Upper lobe of left lung (tissue), 4 donors: ENCODE results near the gene LONP2.

Source experiments
- EP300 ChIP-seq, 4 donors: sonication (generic); formaldehyde crosslinking; IDR thresholded peaks; one replicate each; pipeline ENCODE4 v1.5.1; 2017; ENCODE audit warnings: antibody characterized with exemption in 4 of 4, control low read depth in 2 of 4
- POLR2A ChIP-seq, 4 donors: fragments of 450-650 bp; IDR thresholded peaks; one replicate each; pipeline ENCODE4 v1.5.1; 2016 to 2017; ENCODE audit warnings: antibody characterized with exemption in 4 of 4, mild to moderate bottlenecking in 2 of 4
- POLR2AphosphoS5 ChIP-seq, 2 donors: sonication (generic); formaldehyde crosslinking; IDR thresholded peaks; one replicate each; pipeline ENCODE4 v1.5.1; 2017; ENCODE audit warnings: antibody characterized with exemption in 2 of 2
- TF ChIP-seq, protein P1 (sequence below), 6 experiments: fragments of 450-650 bp in 4 of 6; fragments of 200-600 bp in 2 of 6; sonication (generic) in 2 of 6; IDR thresholded peaks; one replicate each; pipeline ENCODE4 v1.5.1; 2016 to 2019; ENCODE audit warnings: antibody characterized with exemption in 6 of 6

DNA sequence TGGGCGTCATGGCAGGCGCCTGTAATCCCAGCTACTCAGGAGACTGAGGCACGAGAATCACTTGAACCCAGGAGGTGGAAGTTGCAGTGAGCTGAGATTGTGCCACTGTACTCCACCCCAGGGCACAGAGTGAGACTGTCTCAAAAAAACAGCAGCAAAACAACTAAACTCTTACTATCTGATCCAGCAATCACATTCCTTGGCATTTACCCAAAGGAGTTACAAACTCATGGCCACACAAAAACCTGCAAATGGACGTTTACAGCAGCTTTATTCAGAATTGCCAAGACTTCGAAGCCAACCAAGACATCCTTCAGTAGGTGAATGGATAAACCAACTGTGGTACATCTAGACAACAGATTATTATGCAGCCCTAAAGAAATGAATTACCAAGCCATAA, 137.1 kb downstream of the LONP2 start:
- TF ChIP-seq POLR2A (IDR thresholded peaks at IDR 0.05) (no peak), POLR2AphosphoS5 (IDR thresholded peaks at IDR 0.05) (no peak), EP300 (IDR thresholded peaks at IDR 0.05) (no peak)
- TF ChIP-seq, protein P1, sequence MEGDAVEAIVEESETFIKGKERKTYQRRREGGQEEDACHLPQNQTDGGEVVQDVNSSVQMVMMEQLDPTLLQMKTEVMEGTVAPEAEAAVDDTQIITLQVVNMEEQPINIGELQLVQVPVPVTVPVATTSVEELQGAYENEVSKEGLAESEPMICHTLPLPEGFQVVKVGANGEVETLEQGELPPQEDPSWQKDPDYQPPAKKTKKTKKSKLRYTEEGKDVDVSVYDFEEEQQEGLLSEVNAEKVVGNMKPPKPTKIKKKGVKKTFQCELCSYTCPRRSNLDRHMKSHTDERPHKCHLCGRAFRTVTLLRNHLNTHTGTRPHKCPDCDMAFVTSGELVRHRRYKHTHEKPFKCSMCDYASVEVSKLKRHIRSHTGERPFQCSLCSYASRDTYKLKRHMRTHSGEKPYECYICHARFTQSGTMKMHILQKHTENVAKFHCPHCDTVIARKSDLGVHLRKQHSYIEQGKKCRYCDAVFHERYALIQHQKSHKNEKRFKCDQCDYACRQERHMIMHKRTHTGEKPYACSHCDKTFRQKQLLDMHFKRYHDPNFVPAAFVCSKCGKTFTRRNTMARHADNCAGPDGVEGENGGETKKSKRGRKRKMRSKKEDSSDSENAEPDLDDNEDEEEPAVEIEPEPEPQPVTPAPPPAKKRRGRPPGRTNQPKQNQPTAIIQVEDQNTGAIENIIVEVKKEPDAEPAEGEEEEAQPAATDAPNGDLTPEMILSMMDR (IDR thresholded peaks at IDR 0.05), result no peak
